HL-60 (cell line): Measurements from ENCODE around the gene HPSE2.

Experiments
- CTCF ChIP-seq: IDR thresholded peaks from one replicate; pipeline ENCODE4 v1.5.1; 2011; ENCODE audit warnings: low read length, control low read depth, inconsistent platforms; ENCODE audit not compliant: insufficient read depth
- GABPA ChIP-seq: IDR thresholded peaks from 2 replicates; pipeline ENCODE4 v1.6.1; 2012; ENCODE audit warnings: low read depth
- POLR2AphosphoS5 ChIP-seq: IDR thresholded peaks from 2 replicates; pipeline ENCODE4 v1.6.1; 2012; ENCODE audit warnings: low read depth
- SPI1 ChIP-seq: IDR thresholded peaks from 2 replicates; pipeline ENCODE4 v1.6.1; 2012; ENCODE audit warnings: low read depth, mild to moderate bottlenecking, borderline replicate concordance
- TF ChIP-seq, protein P1 (sequence below): IDR thresholded peaks from 2 replicates; pipeline ENCODE4 v1.6.1; 2012; ENCODE audit warnings: low read depth; ENCODE audit not compliant: insufficient replicate concordance

DNA sequence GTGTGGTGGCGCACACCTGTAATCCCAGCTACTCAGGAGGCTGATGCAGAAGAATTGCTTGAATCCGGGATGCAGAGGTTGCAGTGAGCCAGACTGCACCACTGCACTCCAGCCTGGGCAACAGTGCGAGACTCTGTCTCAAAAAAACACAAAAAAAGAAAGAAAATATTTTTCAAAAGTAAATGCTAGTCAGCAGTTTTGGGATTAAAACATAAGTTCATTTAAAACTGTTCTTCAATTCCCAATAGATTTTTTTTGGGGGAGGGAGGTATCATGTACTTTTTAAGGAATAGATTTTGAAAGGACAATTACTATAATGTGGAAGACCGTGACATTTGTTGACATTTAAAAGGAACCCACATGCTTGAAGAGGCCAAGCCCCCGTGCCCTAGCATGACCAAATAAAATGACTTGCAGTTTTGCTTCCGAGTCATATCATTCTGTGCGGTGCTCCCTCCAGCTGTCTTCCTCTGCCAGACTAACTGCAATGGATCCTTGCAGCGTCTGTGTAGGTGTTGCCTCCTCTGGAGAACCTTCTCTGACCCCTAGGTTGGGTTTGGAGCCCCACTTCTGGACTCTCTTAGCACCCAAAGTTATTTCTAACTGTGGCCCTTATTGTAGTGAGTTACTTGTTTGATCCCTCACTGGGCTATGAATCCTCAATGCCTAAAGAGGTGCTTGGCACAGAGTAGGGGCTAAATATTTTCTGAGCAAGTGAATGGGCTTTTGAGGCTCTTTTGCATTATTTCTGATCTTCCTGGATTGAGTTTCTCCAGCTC, 771.5 kb downstream of the HPSE2 start:
- TF ChIP-seq CTCF: no peak
- no peak for TF ChIP-seq SPI1
- TF ChIP-seq, protein P1, sequence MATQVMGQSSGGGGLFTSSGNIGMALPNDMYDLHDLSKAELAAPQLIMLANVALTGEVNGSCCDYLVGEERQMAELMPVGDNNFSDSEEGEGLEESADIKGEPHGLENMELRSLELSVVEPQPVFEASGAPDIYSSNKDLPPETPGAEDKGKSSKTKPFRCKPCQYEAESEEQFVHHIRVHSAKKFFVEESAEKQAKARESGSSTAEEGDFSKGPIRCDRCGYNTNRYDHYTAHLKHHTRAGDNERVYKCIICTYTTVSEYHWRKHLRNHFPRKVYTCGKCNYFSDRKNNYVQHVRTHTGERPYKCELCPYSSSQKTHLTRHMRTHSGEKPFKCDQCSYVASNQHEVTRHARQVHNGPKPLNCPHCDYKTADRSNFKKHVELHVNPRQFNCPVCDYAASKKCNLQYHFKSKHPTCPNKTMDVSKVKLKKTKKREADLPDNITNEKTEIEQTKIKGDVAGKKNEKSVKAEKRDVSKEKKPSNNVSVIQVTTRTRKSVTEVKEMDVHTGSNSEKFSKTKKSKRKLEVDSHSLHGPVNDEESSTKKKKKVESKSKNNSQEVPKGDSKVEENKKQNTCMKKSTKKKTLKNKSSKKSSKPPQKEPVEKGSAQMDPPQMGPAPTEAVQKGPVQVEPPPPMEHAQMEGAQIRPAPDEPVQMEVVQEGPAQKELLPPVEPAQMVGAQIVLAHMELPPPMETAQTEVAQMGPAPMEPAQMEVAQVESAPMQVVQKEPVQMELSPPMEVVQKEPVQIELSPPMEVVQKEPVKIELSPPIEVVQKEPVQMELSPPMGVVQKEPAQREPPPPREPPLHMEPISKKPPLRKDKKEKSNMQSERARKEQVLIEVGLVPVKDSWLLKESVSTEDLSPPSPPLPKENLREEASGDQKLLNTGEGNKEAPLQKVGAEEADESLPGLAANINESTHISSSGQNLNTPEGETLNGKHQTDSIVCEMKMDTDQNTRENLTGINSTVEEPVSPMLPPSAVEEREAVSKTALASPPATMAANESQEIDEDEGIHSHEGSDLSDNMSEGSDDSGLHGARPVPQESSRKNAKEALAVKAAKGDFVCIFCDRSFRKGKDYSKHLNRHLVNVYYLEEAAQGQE: no peak
- no peak for TF ChIP-seq GABPA
- no peak for TF ChIP-seq POLR2AphosphoS5
